ENCODE measurements around the gene ZNF175. TPM values are rescaled to one million over a fixed set of nuclear protein-coding genes. Genes with fewer than 3 reads are reported as not detected.

Gene ZNF175
- total and polyA plus RNA-seq, 11 donors, result 2.5 to 13.7 (median 6.4) TPM

DNA sequence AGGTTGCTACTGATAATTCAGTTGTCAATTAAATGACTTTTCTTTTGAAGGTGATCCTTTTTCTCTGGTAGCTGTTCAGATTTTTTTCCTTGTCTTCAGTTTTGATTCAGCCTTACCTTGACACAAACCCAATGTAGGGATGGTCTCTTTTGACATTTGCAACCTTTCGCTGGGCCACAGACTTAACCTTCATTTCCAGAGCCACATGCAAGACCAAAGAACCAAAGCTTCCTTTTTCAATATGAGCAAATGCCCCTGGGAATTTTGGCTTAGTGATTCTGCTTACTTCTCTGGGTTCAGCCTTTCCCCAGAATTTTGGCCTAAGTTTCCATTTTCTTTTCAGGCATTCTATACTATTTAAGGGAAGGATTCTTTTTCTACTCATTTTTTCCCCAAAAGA, 39.5 kb downstream of the ZNF175 start:
- Histone ChIP-seq H3K27ac (no peak overlapping the region), H3K36me3 (no peaks in the 10 kb centered on the region), H3K4me1 (no peaks in the 10 kb centered on the region), H3K27me3 (peaks cover 0 to 41% (median 7%) of the 10 kb centered on the region in 9 donors), H3K9me3 (peaks cover 0 to 7% (median 0%) of the 10 kb centered on the region in 12 donors), H3K4me3 (no peak overlapping the region)
- intact Hi-C loops (cut with DNase I), result loop anchor here in 1 of 10 donors (5.0 kb wide), 1 partner anchor 202 kb away; no protein-coding TSS in a partner anchor
- WGBS, 4 donors, result 73 to 94% (median 77%) methylated on average over 1 of the region's 1 CpG
- ATAC-seq (no peak), DNase-seq (no peak)
- no peak for TF ChIP-seq POLR2A (IDR thresholded peaks at IDR 0.05)
- TF ChIP-seq, protein P1, sequence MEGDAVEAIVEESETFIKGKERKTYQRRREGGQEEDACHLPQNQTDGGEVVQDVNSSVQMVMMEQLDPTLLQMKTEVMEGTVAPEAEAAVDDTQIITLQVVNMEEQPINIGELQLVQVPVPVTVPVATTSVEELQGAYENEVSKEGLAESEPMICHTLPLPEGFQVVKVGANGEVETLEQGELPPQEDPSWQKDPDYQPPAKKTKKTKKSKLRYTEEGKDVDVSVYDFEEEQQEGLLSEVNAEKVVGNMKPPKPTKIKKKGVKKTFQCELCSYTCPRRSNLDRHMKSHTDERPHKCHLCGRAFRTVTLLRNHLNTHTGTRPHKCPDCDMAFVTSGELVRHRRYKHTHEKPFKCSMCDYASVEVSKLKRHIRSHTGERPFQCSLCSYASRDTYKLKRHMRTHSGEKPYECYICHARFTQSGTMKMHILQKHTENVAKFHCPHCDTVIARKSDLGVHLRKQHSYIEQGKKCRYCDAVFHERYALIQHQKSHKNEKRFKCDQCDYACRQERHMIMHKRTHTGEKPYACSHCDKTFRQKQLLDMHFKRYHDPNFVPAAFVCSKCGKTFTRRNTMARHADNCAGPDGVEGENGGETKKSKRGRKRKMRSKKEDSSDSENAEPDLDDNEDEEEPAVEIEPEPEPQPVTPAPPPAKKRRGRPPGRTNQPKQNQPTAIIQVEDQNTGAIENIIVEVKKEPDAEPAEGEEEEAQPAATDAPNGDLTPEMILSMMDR (IDR thresholded peaks at IDR 0.05), result no peak

GRCh38 chr19:51614789-51615188, 43.7 kb downstream of the ZNF175 start:
- peaks cover 0 to 55% (median 7%) of the 10 kb centered on the region in 9 donors for H3K27me3 ChIP-seq

GRCh38 chr19:51615991-51616390, 44.9 kb downstream of the ZNF175 start:
- WGBS, 4 donors, result 76 to 84% (median 81%) methylated on average over 7 of the region's 7 CpGs
- no peaks in the 10 kb centered on the region for H3K36me3 ChIP-seq
- TF ChIP-seq, protein P1 (IDR thresholded peaks at IDR 0.05), result no peak
- TF ChIP-seq POLR2A (IDR thresholded peaks at IDR 0.05), result no peak
- no peak overlapping the region for H3K4me3 ChIP-seq
- no peak for ATAC-seq
- no peaks in the 10 kb centered on the region for H3K4me1 ChIP-seq
- H3K9me3 ChIP-seq, result peaks cover 0 to 7% (median 0%) of the 10 kb centered on the region in 12 donors
- intact Hi-C loops (cut with DNase I), result no loop called here
- peaks cover 0 to 54% (median 7%) of the 10 kb centered on the region in 9 donors for H3K27me3 ChIP-seq
- no peak overlapping the region for H3K27ac ChIP-seq
- DNase-seq, result no peak

More at GRCh38 chr19:51614789-51615188, 43.7 kb downstream of the ZNF175 start:
- Histone ChIP-seq H3K4me3 (no peak overlapping the region), H3K27ac (no peak overlapping the region), H3K36me3 (no peaks in the 10 kb centered on the region), H3K9me3 (peaks cover 0 to 7% (median 0%) of the 10 kb centered on the region in 12 donors), H3K4me1 (no peaks in the 10 kb centered on the region)
- intact Hi-C loops (cut with DNase I), result loop anchor here in 1 of 10 donors (5.0 kb wide), 1 partner anchor 198 kb away; no protein-coding TSS in a partner anchor
- 55 to 80% (median 65%) methylated on average over 5 of the region's 5 CpGs for WGBS, 4 donors
- TF ChIP-seq, protein P1 (IDR thresholded peaks at IDR 0.05), result no peak
- no peak for TF ChIP-seq POLR2A (IDR thresholded peaks at IDR 0.05)
- ATAC-seq (no peak), DNase-seq (no peak)

- Histone ChIP-seq H3K4me1 (peaks cover 0 to 3% (median 0%) of the 10 kb centered on the region in 12 donors), H3K36me3 (no peaks in the 10 kb centered on the region), H3K9me3 (no peaks in the 10 kb centered on the region), H3K27me3 (peaks cover 0 to 10% (median 0%) of the 10 kb centered on the region in 9 donors), H3K27ac (no peak overlapping the region), H3K4me3 (no peak overlapping the region)
- 39 to 57% (median 46%) methylated on average over 2 of the region's 2 CpGs for WGBS, 4 donors
- TF ChIP-seq POLR2A (IDR thresholded peaks at IDR 0.05), result no peak
- DNase-seq (no peak), ATAC-seq (peak in 1 of 4 donors; percentile 66)
- intact Hi-C loops (cut with DNase I), result no loop called here
Observed at GRCh38 chr19:51621178-51621577, 50.1 kb downstream of the ZNF175 start.

DNA sequence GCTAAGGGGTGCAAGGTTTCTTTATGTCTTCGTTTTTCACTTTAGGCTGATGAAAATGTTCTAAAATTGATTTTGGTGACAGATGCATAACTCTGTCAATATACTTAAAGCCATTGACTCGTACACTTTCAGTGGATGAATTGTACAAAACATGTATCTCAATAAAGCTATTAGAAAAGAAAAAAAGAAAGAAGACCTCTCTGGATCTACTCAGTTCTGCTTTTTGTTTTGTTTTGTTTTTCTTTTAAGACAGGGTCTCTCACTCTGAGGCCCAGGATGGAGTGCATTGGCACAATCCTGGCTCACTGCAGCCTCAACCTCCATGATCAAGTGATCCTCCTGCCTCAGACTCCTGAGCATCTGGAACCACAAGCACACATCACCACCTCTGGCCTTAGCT, 55.6 kb downstream of the ZNF175 start:
- peaks cover 0 to 4% (median 0%) of the 10 kb centered on the region in 12 donors for H3K4me1 ChIP-seq
- no peak for ATAC-seq
- H3K9me3 ChIP-seq, result no peaks in the 10 kb centered on the region
- no peaks in the 10 kb centered on the region for H3K36me3 ChIP-seq
- H3K27ac ChIP-seq, result no peak overlapping the region
- TF ChIP-seq, protein P1 (IDR thresholded peaks at IDR 0.05), result no peak
- TF ChIP-seq POLR2A (IDR thresholded peaks at IDR 0.05), result no peak
- H3K4me3 ChIP-seq, result no peak overlapping the region
- DNase-seq, result no peak
- intact Hi-C loops (cut with DNase I), result no loop called here
- peaks cover 0 to 7% (median 0%) of the 10 kb centered on the region in 9 donors for H3K27me3 ChIP-seq
- WGBS, 4 donors, result 41 to 48% (median 46%) methylated on average over 2 of the region's 2 CpGs

All from heart left ventricle (tissue), 16 donors.